PC-9 (cell line): ENCODE data around the gene ARHGAP26. TPM values are rescaled to one million over a fixed set of nuclear protein-coding genes. Genes with fewer than 3 reads are reported as not detected.
"Not testable (repeated sequence)": the region's sequence is repeated elsewhere in the genome, so short reads cannot be mapped to it uniquely, and the experiment has no call there.

Experiments
- BruUV-seq: library from RNA; stranded (reverse); fragments of 400-500 nt; replicated peaks from 2 replicates; lab custom pipeline; 2021; lab: Mats Ljungman, UMichigan
- CTCF ChIA-PET: fragments of 300-600 bp; sonication (Branson Sonifier 250); formaldehyde crosslinking; loops from one replicate; lab custom pipeline; 2022; ENCODE audit warnings: antibody characterized with exemption; lab: Charles Lee
- POLR2A ChIA-PET: fragments of 300-600 bp; sonication (Branson Sonifier 250); formaldehyde crosslinking; loops from one replicate; lab custom pipeline; 2022; ENCODE audit warnings: antibody characterized with exemption; ENCODE audit not compliant: unreplicated experiment; lab: Charles Lee
- DNase-seq, 2 experiments: peaks; one replicate each; pipeline versions ENCODE4 v3.0.0 to v3.0.0-alpha.2; 2015 to 2022; ENCODE audit warnings: mixed read lengths in 1 of 2
- H2AFZ ChIP-seq: fragments of 200-600 bp; sonication (generic); 2 replicates; pipeline ENCODE4 v1.8.1; 2017; ENCODE audit warnings: antibody characterized with exemption
- H3F3A ChIP-seq: fragments of 200-600 bp; sonication (generic); 2 replicates; pipeline ENCODE4 v1.8.1; 2017; ENCODE audit warnings: antibody characterized with exemption, mild to moderate bottlenecking, low read depth; ENCODE audit not compliant: insufficient read depth
- H3K27ac ChIP-seq: fragments of 200-600 bp; sonication (generic); 2 replicates; pipeline ENCODE4 v1.6.1; 2016; ENCODE audit warnings: mixed run types
- H3K27me3 ChIP-seq: fragments of 200-600 bp; sonication (generic); 2 replicates; pipeline ENCODE4 v1.6.1; 2016; ENCODE audit warnings: low read depth, mixed run types; ENCODE audit not compliant: insufficient read depth
- H3K36me3 ChIP-seq: fragments of 200-600 bp; sonication (generic); 2 replicates; pipeline ENCODE4 v1.6.1; 2016; ENCODE audit warnings: low read depth, mixed run types
- H3K4me1 ChIP-seq: fragments of 200-600 bp; sonication (generic); replicated peaks from 2 replicates; pipeline ENCODE4 v1.6.1; 2016; ENCODE audit warnings: mixed run types; ENCODE audit not compliant: insufficient read depth
- H3K4me2 ChIP-seq: fragments of 200-600 bp; sonication (generic); 2 replicates; pipeline ENCODE4 v1.6.1; 2017; ENCODE audit warnings: mixed run types
- H3K4me3 ChIP-seq: fragments of 200-600 bp; sonication (generic); 2 replicates; pipeline ENCODE4 v1.6.1; 2016; ENCODE audit warnings: mixed run types
- H3K79me2 ChIP-seq: fragments of 200-600 bp; sonication (generic); 2 replicates; pipeline ENCODE4 v1.6.1; 2017; ENCODE audit warnings: low read depth, mixed run types
- H3K9me2 ChIP-seq: fragments of 200-600 bp; sonication (generic); 2 replicates; pipeline ENCODE4 v1.8.1; 2017; ENCODE audit warnings: mild to moderate bottlenecking; ENCODE audit not compliant: insufficient read depth
- H3K9me3 ChIP-seq: fragments of 200-600 bp; sonication (generic); 2 replicates; pipeline ENCODE4 v1.8.1; 2016; ENCODE audit warnings: low read depth; ENCODE audit not compliant: insufficient read depth
- H4K20me1 ChIP-seq: fragments of 200-600 bp; sonication (generic); 2 replicates; pipeline ENCODE4 v1.8.1; 2017; ENCODE audit not compliant: insufficient read depth
- CTCF ChIP-seq: fragments of 200-600 bp; sonication (generic); conservative IDR thresholded peaks from 2 replicates; pipeline ENCODE4 v1.6.1; 2017; ENCODE audit warnings: mixed run types, antibody characterized with exemption, mild to moderate bottlenecking, moderate library complexity
- EZH2 ChIP-seq: fragments of 200-600 bp; sonication (generic); IDR thresholded peaks from 2 replicates; pipeline ENCODE4 v1.8.0; 2017; ENCODE audit warnings: antibody characterized with exemption, low read depth
- intact Hi-C: fragments of 100-400 bp; cut with micrococcal nuclease; formaldehyde crosslinking; loops from one replicate; pipeline ENCODE4 v1.10.0; 2022; ENCODE audit not compliant: unreplicated experiment
- total RNA-seq: library from RNA; stranded (reverse); gene quantifications from 2 replicates; pipeline ENCODE4 v1.2.3, GENCODE V29; 2021

The ARHGAP26 gene
- total RNA-seq, 1 experiment from 2014 or later: 29.7 TPM

- H3K4me3 ChIP-seq: no peak overlapping the region
- H3K4me2 ChIP-seq: no peak overlapping the region
- no peak overlapping the region for H3K27ac ChIP-seq
- H3K9me3 ChIP-seq: no peaks in the 10 kb centered on the region
- BruUV-seq: no TSS peak
- no peak overlapping the region for H2AFZ ChIP-seq
- H3K36me3 ChIP-seq: no peaks in the 10 kb centered on the region
- no peak for TF ChIP-seq CTCF
- POLR2A ChIA-PET: interaction anchor here (0.7 kb wide), 1 partner anchor 194 kb away, joined by 4 read pairs; no protein-coding TSS in a partner anchor
- H3K4me1 ChIP-seq: peaks cover 33% of the 10 kb centered on the region
- peaks cover 32% of the 10 kb centered on the region for H3F3A ChIP-seq
- no peaks in the 10 kb centered on the region for H3K27me3 ChIP-seq
- CTCF ChIA-PET: interaction anchor here (0.6 kb wide), 1 partner anchor 843 kb away, joined by 3 read pairs; no protein-coding TSS in a partner anchor
- DNase-seq: no peak
- no peaks in the 10 kb centered on the region for H4K20me1 ChIP-seq
- intact Hi-C loops: no loop called here
- no peaks in the 10 kb centered on the region for H3K9me2 ChIP-seq
- H3K79me2 ChIP-seq: no peaks in the 10 kb centered on the region
Measured at GRCh38 chr5:142984525-142984924, 214.3 kb downstream of the ARHGAP26 start.

GRCh38 chr5:142989270-142989669, 219.1 kb downstream of the ARHGAP26 start:
- H3K4me2 ChIP-seq, POLR2A ChIA-PET, H2AFZ ChIP-seq, H3F3A ChIP-seq, H3K9me3 ChIP-seq, BruUV-seq, H3K9me2 ChIP-seq, H3K79me2 ChIP-seq, H3K36me3 ChIP-seq, DNase-seq, H3K27ac ChIP-seq, intact Hi-C loops, H4K20me1 ChIP-seq, H3K4me3 ChIP-seq, CTCF ChIA-PET, H3K4me1 ChIP-seq, H3K27me3 ChIP-seq: not testable (repeated sequence)

- H3K4me1 ChIP-seq, H2AFZ ChIP-seq, H3K4me2 ChIP-seq, POLR2A ChIA-PET, H3K9me3 ChIP-seq, H3F3A ChIP-seq, CTCF ChIA-PET, H3K4me3 ChIP-seq, H3K27ac ChIP-seq, H3K36me3 ChIP-seq, intact Hi-C loops, DNase-seq, H3K27me3 ChIP-seq, H3K9me2 ChIP-seq, H3K79me2 ChIP-seq, BruUV-seq, H4K20me1 ChIP-seq: not testable (repeated sequence)
Measured at GRCh38 chr5:142990073-142990472, 219.9 kb downstream of the ARHGAP26 start.

- ChIA-PET POLR2A (no interaction called here), CTCF (interaction anchor here (0.5 kb wide), 1 partner anchor 173 kb away, joined by 7 read pairs; no protein-coding TSS in a partner anchor)
- BruUV-seq: no TSS peak
- Histone ChIP-seq H3K4me3 (no peak overlapping the region), H3K27me3 (no peaks in the 10 kb centered on the region), H3K9me3 (no peaks in the 10 kb centered on the region), H3K36me3 (no peaks in the 10 kb centered on the region), H3K79me2 (no peaks in the 10 kb centered on the region), H2AFZ (no peak overlapping the region), H3K27ac (no peak overlapping the region), H3K4me2 (no peak overlapping the region), H3F3A (no peaks in the 10 kb centered on the region), H3K4me1 (no peaks in the 10 kb centered on the region), H3K9me2 (no peaks in the 10 kb centered on the region), H4K20me1 (no peaks in the 10 kb centered on the region)
- TF ChIP-seq EZH2 (no peak), CTCF (no peak)
- intact Hi-C loops: no loop called here
- DNase-seq: no peak
Measured at GRCh38 chr5:142994218-142994617, 224.0 kb downstream of the ARHGAP26 start.

GRCh38 chr5:142995621-142996020, 225.4 kb downstream of the ARHGAP26 start:
- POLR2A ChIA-PET, H4K20me1 ChIP-seq, H3K4me2 ChIP-seq, H3K4me3 ChIP-seq, H3K27me3 ChIP-seq, H3K36me3 ChIP-seq, BruUV-seq, H2AFZ ChIP-seq, H3F3A ChIP-seq, H3K9me3 ChIP-seq, DNase-seq, H3K4me1 ChIP-seq, H3K9me2 ChIP-seq, H3K27ac ChIP-seq, CTCF ChIA-PET, H3K79me2 ChIP-seq, intact Hi-C loops: not testable (repeated sequence)
